ENCODE data around the gene SLC18A2. TPM values are rescaled to one million over a fixed set of nuclear protein-coding genes. Genes with fewer than 3 reads are reported as not detected.

SLC18A2 gene
- polyA plus RNA-seq, 3 donors: 0.14 TPM; not detected in 2

- no peaks in the 10 kb centered on the region for H3K9me3 ChIP-seq (replicated peaks in 1 of 2; ENCODE audit: control insufficient read depth in 1 of 2, insufficient read depth in 1 of 2, low read length in 2 of 2)
- H3K4me1 Mint-ChIP-seq: no peaks in the 10 kb centered on the region
- no peak overlapping the region for H3K27ac Mint-ChIP-seq
- no peak for DNase-seq
- H3K9ac ChIP-seq (ENCODE audit: insufficient read depth, low read length, poor library complexity, severe bottlenecking): no peak overlapping the region
- TF ChIP-seq, protein P1, sequence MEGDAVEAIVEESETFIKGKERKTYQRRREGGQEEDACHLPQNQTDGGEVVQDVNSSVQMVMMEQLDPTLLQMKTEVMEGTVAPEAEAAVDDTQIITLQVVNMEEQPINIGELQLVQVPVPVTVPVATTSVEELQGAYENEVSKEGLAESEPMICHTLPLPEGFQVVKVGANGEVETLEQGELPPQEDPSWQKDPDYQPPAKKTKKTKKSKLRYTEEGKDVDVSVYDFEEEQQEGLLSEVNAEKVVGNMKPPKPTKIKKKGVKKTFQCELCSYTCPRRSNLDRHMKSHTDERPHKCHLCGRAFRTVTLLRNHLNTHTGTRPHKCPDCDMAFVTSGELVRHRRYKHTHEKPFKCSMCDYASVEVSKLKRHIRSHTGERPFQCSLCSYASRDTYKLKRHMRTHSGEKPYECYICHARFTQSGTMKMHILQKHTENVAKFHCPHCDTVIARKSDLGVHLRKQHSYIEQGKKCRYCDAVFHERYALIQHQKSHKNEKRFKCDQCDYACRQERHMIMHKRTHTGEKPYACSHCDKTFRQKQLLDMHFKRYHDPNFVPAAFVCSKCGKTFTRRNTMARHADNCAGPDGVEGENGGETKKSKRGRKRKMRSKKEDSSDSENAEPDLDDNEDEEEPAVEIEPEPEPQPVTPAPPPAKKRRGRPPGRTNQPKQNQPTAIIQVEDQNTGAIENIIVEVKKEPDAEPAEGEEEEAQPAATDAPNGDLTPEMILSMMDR (IDR thresholded peaks at IDR 0.05): no peak
- WGBS (ENCODE audit: insufficient coverage): 100% methylated on average over 2 of the region's 4 CpGs
- no peak overlapping the region for H3K4me3 ChIP-seq (replicated peaks in 1 of 3; ENCODE audit: low read depth in 2 of 3, low read length in 3 of 3)
- no peak overlapping the region for H3K4me3 Mint-ChIP-seq
- intact Hi-C loops (cut with micrococcal nuclease): no loop called here
- no peaks in the 10 kb centered on the region for H3K27me3 Mint-ChIP-seq (ENCODE audit: low read depth in 3 of 3)
- no peaks in the 10 kb centered on the region for H3K4me1 ChIP-seq (ENCODE audit: control insufficient read depth in 1 of 2, insufficient read depth in 2 of 2, low read length in 2 of 2)
- H2AFZ ChIP-seq (ENCODE audit: insufficient read depth, low read depth, low read length, poor library complexity, severe bottlenecking): no peak overlapping the region
- peaks cover 39% of the 10 kb centered on the region for H4K20me1 ChIP-seq (ENCODE audit: insufficient read depth, low read length)
- H3K9me3 Mint-ChIP-seq: no peaks in the 10 kb centered on the region
- H3K36me3 Mint-ChIP-seq: peaks cover 40 to 48% of the 10 kb centered on the region in 2 donors
- H3K4me2 ChIP-seq (replicated peaks; ENCODE audit: extremely low read depth, low read length, poor library complexity, severe bottlenecking): no peak overlapping the region
- no peaks in the 10 kb centered on the region for H3K27me3 ChIP-seq (ENCODE audit: control insufficient read depth in 2 of 2, insufficient read depth in 2 of 2, low read length in 2 of 2)
- peaks cover 8 to 70% of the 10 kb centered on the region in 2 donors for H3K36me3 ChIP-seq (replicated peaks in 1 of 2; ENCODE audit: control insufficient read depth in 1 of 2, insufficient read depth in 2 of 2, low read length in 2 of 2)
- H3K79me2 ChIP-seq (ENCODE audit: insufficient read depth, low read length): peaks cover 4% of the 10 kb centered on the region
- H3K27ac ChIP-seq (ENCODE audit: low read depth in 1 of 2, low read length in 2 of 2): no peak overlapping the region
These were observed 71.5 kb downstream of the SLC18A2 start for GRCh38 chr10:117312430-117312829.

DNA sequence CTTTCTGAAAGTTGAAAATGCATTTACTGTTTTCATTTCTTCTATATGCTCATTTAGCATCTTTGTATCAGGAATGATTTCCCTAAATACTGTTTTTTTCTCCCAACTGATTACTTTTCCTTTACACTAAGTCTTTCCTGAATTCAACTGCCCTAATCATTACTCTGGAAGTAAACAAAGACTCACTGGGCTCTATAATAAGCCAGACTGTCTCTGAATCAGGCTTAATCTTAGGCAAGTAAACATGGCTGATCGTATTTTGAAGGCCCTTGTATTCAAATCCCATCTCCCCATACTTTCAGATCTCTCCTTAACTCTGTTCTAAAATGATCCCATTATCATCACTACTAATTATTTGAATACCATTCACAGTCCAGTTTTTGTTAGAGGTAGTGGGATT lies 72.7 kb downstream of the SLC18A2 start:
- Histone ChIP-seq H3K79me2 (ENCODE audit: insufficient read depth, low read length) (no peaks in the 10 kb centered on the region), H3K4me3 (replicated peaks in 1 of 3; ENCODE audit: low read depth in 2 of 3, low read length in 3 of 3) (no peak overlapping the region), H4K20me1 (ENCODE audit: insufficient read depth, low read length) (peaks cover 41% of the 10 kb centered on the region), H3K27ac (ENCODE audit: low read depth in 1 of 2, low read length in 2 of 2) (no peak overlapping the region), H3K9me3 (replicated peaks in 1 of 2; ENCODE audit: control insufficient read depth in 1 of 2, insufficient read depth in 1 of 2, low read length in 2 of 2) (no peaks in the 10 kb centered on the region), H3K36me3 (replicated peaks in 1 of 2; ENCODE audit: control insufficient read depth in 1 of 2, insufficient read depth in 2 of 2, low read length in 2 of 2) (peaks cover 11 to 82% of the 10 kb centered on the region in 2 donors), H3K4me2 (replicated peaks; ENCODE audit: extremely low read depth, low read length, poor library complexity, severe bottlenecking) (no peak overlapping the region), H3K27me3 (ENCODE audit: control insufficient read depth in 2 of 2, insufficient read depth in 2 of 2, low read length in 2 of 2) (no peaks in the 10 kb centered on the region), H3K4me1 (ENCODE audit: control insufficient read depth in 1 of 2, insufficient read depth in 2 of 2, low read length in 2 of 2) (no peaks in the 10 kb centered on the region), H3K9ac (ENCODE audit: insufficient read depth, low read length, poor library complexity, severe bottlenecking) (no peak overlapping the region), H2AFZ (ENCODE audit: insufficient read depth, low read depth, low read length, poor library complexity, severe bottlenecking) (no peak overlapping the region)
- intact Hi-C loops (cut with micrococcal nuclease): no loop called here
- 100% methylated on average over 1 of the region's 1 CpG for WGBS (ENCODE audit: insufficient coverage)
- no peak overlapping the region for H3K27ac Mint-ChIP-seq
- no peaks in the 10 kb centered on the region for H3K9me3 Mint-ChIP-seq
- TF ChIP-seq, protein P1 (IDR thresholded peaks at IDR 0.05): no peak
- no peaks in the 10 kb centered on the region for H3K27me3 Mint-ChIP-seq (ENCODE audit: low read depth in 3 of 3)
- no peak overlapping the region for H3K4me3 Mint-ChIP-seq
- H3K36me3 Mint-ChIP-seq: peaks cover 48 to 57% of the 10 kb centered on the region in 2 donors
- no peak for DNase-seq
- H3K4me1 Mint-ChIP-seq: no peaks in the 10 kb centered on the region
